ENCODE results near the gene MIB1. TPM values are rescaled to one million over a fixed set of nuclear protein-coding genes. Genes with fewer than 3 reads are reported as not detected.

MIB1 gene
- total RNA-seq, 1 experiment from 2014 or later, result 56.2 TPM

- Histone ChIP-seq H3K9me3 (ENCODE audit: low read length) (no peaks in the 10 kb centered on the region), H4K20me1 (ENCODE audit: insufficient read depth, low read depth, low read length) (no peaks in the 10 kb centered on the region), H3K4me1 (ENCODE audit: low read length) (no peaks in the 10 kb centered on the region), H3K27ac (ENCODE audit: low read length) (no peak overlapping the region), H3K27me3 (ENCODE audit: low read length) (no peaks in the 10 kb centered on the region), H2AFZ (ENCODE audit: low read length) (no peak overlapping the region), H3K79me2 (ENCODE audit: low read length) (peaks cover 27% of the 10 kb centered on the region), H3K4me3 (ENCODE audit: low read length) (no peak overlapping the region), H3K9ac (ENCODE audit: low read length) (no peak overlapping the region), H3K36me3 (ENCODE audit: insufficient read depth, low read length) (peaks cover 33% of the 10 kb centered on the region), H3K4me2 (ENCODE audit: low read depth, low read length, poor library complexity, severe bottlenecking) (no peak overlapping the region), H3K9me2 (replicated peaks; ENCODE audit: insufficient read depth, low read length) (no peaks in the 10 kb centered on the region)
- no peak for DNase-seq
Measured at GRCh38 chr18:21803495-21803894, 62.9 kb downstream of the MIB1 start.

- Histone ChIP-seq H3K27ac (ENCODE audit: low read length) (no peak overlapping the region), H4K20me1 (ENCODE audit: insufficient read depth, low read depth, low read length) (no peaks in the 10 kb centered on the region), H3K4me1 (ENCODE audit: low read length) (no peaks in the 10 kb centered on the region), H3K36me3 (ENCODE audit: insufficient read depth, low read length) (peaks cover 47% of the 10 kb centered on the region), H2AFZ (ENCODE audit: low read length) (no peak overlapping the region), H3K9me3 (ENCODE audit: low read length) (no peaks in the 10 kb centered on the region), H3K4me3 (ENCODE audit: low read length) (no peak overlapping the region), H3K4me2 (ENCODE audit: low read depth, low read length, poor library complexity, severe bottlenecking) (no peak overlapping the region), H3K9me2 (replicated peaks; ENCODE audit: insufficient read depth, low read length) (no peaks in the 10 kb centered on the region), H3K79me2 (ENCODE audit: low read length) (peaks cover 15% of the 10 kb centered on the region; the same call in 1 of the 2 replicates), H3K9ac (ENCODE audit: low read length) (no peak overlapping the region), H3K27me3 (ENCODE audit: low read length) (no peaks in the 10 kb centered on the region)
- no peak for DNase-seq
Measured at GRCh38 chr18:21805771-21806366, 65.3 kb downstream of the MIB1 start.

GRCh38 chr18:21808185-21808584 is 67.6 kb downstream of the MIB1 start:
- Histone ChIP-seq H3K9me3 (ENCODE audit: low read length) (no peaks in the 10 kb centered on the region), H3K79me2 (ENCODE audit: low read length) (peaks cover 2% of the 10 kb centered on the region; the same call in 1 of the 2 replicates), H3K9me2 (replicated peaks; ENCODE audit: insufficient read depth, low read length) (no peaks in the 10 kb centered on the region), H3K27ac (ENCODE audit: low read length) (no peak overlapping the region), H3K27me3 (ENCODE audit: low read length) (no peaks in the 10 kb centered on the region), H3K36me3 (ENCODE audit: insufficient read depth, low read length) (peaks cover 36% of the 10 kb centered on the region), H2AFZ (ENCODE audit: low read length) (no peak overlapping the region), H4K20me1 (ENCODE audit: insufficient read depth, low read depth, low read length) (no peaks in the 10 kb centered on the region), H3K9ac (ENCODE audit: low read length) (no peak overlapping the region), H3K4me1 (ENCODE audit: low read length) (no peaks in the 10 kb centered on the region), H3K4me2 (ENCODE audit: low read depth, low read length, poor library complexity, severe bottlenecking) (no peak overlapping the region), H3K4me3 (ENCODE audit: low read length) (no peak overlapping the region)
- DNase-seq, result no peak

- Histone ChIP-seq H3K27ac (ENCODE audit: low read length) (no peak overlapping the region), H3K9me2 (replicated peaks; ENCODE audit: insufficient read depth, low read length) (no peaks in the 10 kb centered on the region), H3K9me3 (ENCODE audit: low read length) (no peaks in the 10 kb centered on the region), H3K27me3 (ENCODE audit: low read length) (no peaks in the 10 kb centered on the region), H3K4me1 (ENCODE audit: low read length) (no peaks in the 10 kb centered on the region), H3K4me3 (ENCODE audit: low read length) (no peak overlapping the region), H3K79me2 (ENCODE audit: low read length) (peaks cover 7% of the 10 kb centered on the region; the same call in 1 of the 2 replicates), H3K4me2 (ENCODE audit: low read depth, low read length, poor library complexity, severe bottlenecking) (no peak overlapping the region), H3K9ac (ENCODE audit: low read length) (no peak overlapping the region), H4K20me1 (ENCODE audit: insufficient read depth, low read depth, low read length) (no peaks in the 10 kb centered on the region), H3K36me3 (ENCODE audit: insufficient read depth, low read length) (peaks cover 44% of the 10 kb centered on the region), H2AFZ (ENCODE audit: low read length) (no peak overlapping the region)
- DNase-seq, result no peak
Measured at GRCh38 chr18:21809725-21810124, 69.1 kb downstream of the MIB1 start.

GRCh38 chr18:21815101-21815500 is 74.5 kb downstream of the MIB1 start:
- no peak for DNase-seq
- Histone ChIP-seq H3K9ac (ENCODE audit: low read length) (no peak overlapping the region), H3K36me3 (ENCODE audit: insufficient read depth, low read length) (peaks cover 24% of the 10 kb centered on the region), H4K20me1 (ENCODE audit: insufficient read depth, low read depth, low read length) (no peaks in the 10 kb centered on the region), H3K27me3 (ENCODE audit: low read length) (no peaks in the 10 kb centered on the region), H3K4me1 (ENCODE audit: low read length) (peaks cover 2% of the 10 kb centered on the region; the same call in 1 of the 2 replicates), H3K79me2 (ENCODE audit: low read length) (peaks cover 7% of the 10 kb centered on the region), H2AFZ (ENCODE audit: low read length) (no peak overlapping the region), H3K9me2 (replicated peaks; ENCODE audit: insufficient read depth, low read length) (no peaks in the 10 kb centered on the region), H3K27ac (ENCODE audit: low read length) (no peak overlapping the region), H3K4me2 (ENCODE audit: low read depth, low read length, poor library complexity, severe bottlenecking) (no peak overlapping the region), H3K9me3 (ENCODE audit: low read length) (no peaks in the 10 kb centered on the region), H3K4me3 (ENCODE audit: low read length) (no peak overlapping the region)

GRCh38 chr18:21820033-21820810 is 79.6 kb downstream of the MIB1 start:
- H4K20me1 ChIP-seq (ENCODE audit: insufficient read depth, low read depth, low read length), result no peaks in the 10 kb centered on the region
- no peak overlapping the region for H2AFZ ChIP-seq (ENCODE audit: low read length)
- peaks cover 20% of the 10 kb centered on the region for H3K4me1 ChIP-seq (ENCODE audit: low read length)
- H3K27me3 ChIP-seq (ENCODE audit: low read length), result no peaks in the 10 kb centered on the region
- H3K9ac ChIP-seq (ENCODE audit: low read length), result no peak overlapping the region
- H3K27ac ChIP-seq (ENCODE audit: low read length), result 0 out of 2 replicates have a peak overlapping the region, but pooled peaks have one; percentile 9
- H3K9me3 ChIP-seq (ENCODE audit: low read length), result no peaks in the 10 kb centered on the region
- H3K9me2 ChIP-seq (replicated peaks; ENCODE audit: insufficient read depth, low read length), result no peaks in the 10 kb centered on the region
- H3K79me2 ChIP-seq (ENCODE audit: low read length), result peaks cover 10% of the 10 kb centered on the region
- no peak overlapping the region for H3K4me2 ChIP-seq (ENCODE audit: low read depth, low read length, poor library complexity, severe bottlenecking)
- H3K4me3 ChIP-seq (ENCODE audit: low read length), result no peak overlapping the region
- peaks cover 14% of the 10 kb centered on the region for H3K36me3 ChIP-seq (ENCODE audit: insufficient read depth, low read length)
- DNase-seq, result no peak

GRCh38 chr18:21820811-21821143 is 80.2 kb downstream of the MIB1 start:
- Histone ChIP-seq H3K79me2 (ENCODE audit: low read length) (peaks cover 13% of the 10 kb centered on the region), H3K4me1 (ENCODE audit: low read length) (peaks cover 24% of the 10 kb centered on the region), H3K9ac (ENCODE audit: low read length) (no peak overlapping the region), H4K20me1 (ENCODE audit: insufficient read depth, low read depth, low read length) (no peaks in the 10 kb centered on the region), H3K9me3 (ENCODE audit: low read length) (no peaks in the 10 kb centered on the region), H3K4me3 (ENCODE audit: low read length) (no peak overlapping the region), H3K27ac (ENCODE audit: low read length) (0 out of 2 replicates have a peak overlapping the region, but pooled peaks have one; percentile 9), H3K27me3 (ENCODE audit: low read length) (no peaks in the 10 kb centered on the region), H2AFZ (ENCODE audit: low read length) (no peak overlapping the region), H3K36me3 (ENCODE audit: insufficient read depth, low read length) (peaks cover 14% of the 10 kb centered on the region), H3K9me2 (replicated peaks; ENCODE audit: insufficient read depth, low read length) (no peaks in the 10 kb centered on the region), H3K4me2 (ENCODE audit: low read depth, low read length, poor library complexity, severe bottlenecking) (no peak overlapping the region)
- no peak for DNase-seq

GRCh38 chr18:21823848-21824247 is 83.3 kb downstream of the MIB1 start:
- Histone ChIP-seq H3K4me3 (ENCODE audit: low read length) (no peak overlapping the region), H3K27ac (ENCODE audit: low read length) (no peak overlapping the region), H3K36me3 (ENCODE audit: insufficient read depth, low read length) (peaks cover 10% of the 10 kb centered on the region)

More at GRCh38 chr18:21823848-21824247, 83.3 kb downstream of the MIB1 start:
- DNase-seq, result no peak
- no peak overlapping the region for H2AFZ ChIP-seq (ENCODE audit: low read length)
- H3K79me2 ChIP-seq (ENCODE audit: low read length), result peaks cover 38% of the 10 kb centered on the region
- no peaks in the 10 kb centered on the region for H3K9me2 ChIP-seq (replicated peaks; ENCODE audit: insufficient read depth, low read length)
- no peaks in the 10 kb centered on the region for H3K27me3 ChIP-seq (ENCODE audit: low read length)
- H3K4me1 ChIP-seq (ENCODE audit: low read length), result peaks cover 53% of the 10 kb centered on the region
- H4K20me1 ChIP-seq (ENCODE audit: insufficient read depth, low read depth, low read length), result no peaks in the 10 kb centered on the region
- H3K4me2 ChIP-seq (ENCODE audit: low read depth, low read length, poor library complexity, severe bottlenecking), result no peak overlapping the region
- H3K9me3 ChIP-seq (ENCODE audit: low read length), result no peaks in the 10 kb centered on the region
- H3K9ac ChIP-seq (ENCODE audit: low read length), result no peak overlapping the region
